Large intestine (tissue), 3 donors: ENCODE results near the gene MGAT4B. TPM values are rescaled to one million over a fixed set of nuclear protein-coding genes. Genes with fewer than 3 reads are reported as not detected.
"Not testable (repeated sequence)": the region's sequence is repeated elsewhere in the genome, so short reads cannot be mapped to it uniquely, and the experiment has no call there.

Source experiments
- DNase-seq, 2 donors: peaks; one replicate each; pipeline versions ENCODE4 v3.0.0 to v3.0.0-alpha.2; 2013
- H3K27ac ChIP-seq: one replicate; pipeline ENCODE4 v1.5.1; 2013; ENCODE audit warnings: low read length
- H3K27me3 ChIP-seq: 2 replicates; pipeline ENCODE4 v1.6.1; 2013; ENCODE audit warnings: low read length; ENCODE audit not compliant: control insufficient read depth, insufficient read depth
- H3K36me3 ChIP-seq: 2 replicates; pipeline ENCODE4 v1.6.1; 2013; ENCODE audit warnings: low read length; ENCODE audit not compliant: control insufficient read depth, insufficient read depth
- H3K4me1 ChIP-seq: one replicate; pipeline ENCODE4 v1.6.1; 2013; ENCODE audit warnings: low read length; ENCODE audit not compliant: control insufficient read depth, insufficient read depth
- H3K4me3 ChIP-seq: one replicate; pipeline ENCODE4 v1.5.1; 2013; ENCODE audit warnings: low read length
- H3K9me3 ChIP-seq: one replicate; pipeline ENCODE4 v1.6.1; 2013; ENCODE audit warnings: mild to moderate bottlenecking, low read depth, low read length, moderate library complexity; ENCODE audit not compliant: control insufficient read depth
- WGBS: methylation state at CpG from one replicate; pipeline ENCODE4 v1.1.5; 2013; ENCODE audit warnings: low lambda C conversion rate; ENCODE audit not compliant: insufficient coverage; 5-methylcytosine and 5-hydroxymethylcytosine counted together
- polyA plus RNA-seq: library from polyadenylated mRNA; unstranded; fragments of 120-200 nt; gene quantifications from one replicate; pipeline ENCODE4 v1.2.1, GENCODE V29; 2013

The MGAT4B gene
- polyA plus RNA-seq, 1 donor = 185 TPM

- no CpG with 5 or more reads among the region's 19 CpGs for WGBS
- no peak overlapping the region for H3K4me3 ChIP-seq
- no peaks in the 10 kb centered on the region for H3K4me1 ChIP-seq
- DNase-seq = peak; percentile 52 to 73
- peaks cover 5% of the 10 kb centered on the region for H3K9me3 ChIP-seq
- peaks cover 76% of the 10 kb centered on the region for H3K36me3 ChIP-seq
- no peak overlapping the region for H3K27ac ChIP-seq
- H3K27me3 ChIP-seq = no peaks in the 10 kb centered on the region
These were observed 29.8 kb upstream of the MGAT4B start for GRCh38 chr5:179836225-179837019.

- not testable (repeated sequence) for H3K27ac ChIP-seq, H3K27me3 ChIP-seq
These were observed 28.2 kb upstream of the MGAT4B start for GRCh38 chr5:179834871-179835270.

DNA sequence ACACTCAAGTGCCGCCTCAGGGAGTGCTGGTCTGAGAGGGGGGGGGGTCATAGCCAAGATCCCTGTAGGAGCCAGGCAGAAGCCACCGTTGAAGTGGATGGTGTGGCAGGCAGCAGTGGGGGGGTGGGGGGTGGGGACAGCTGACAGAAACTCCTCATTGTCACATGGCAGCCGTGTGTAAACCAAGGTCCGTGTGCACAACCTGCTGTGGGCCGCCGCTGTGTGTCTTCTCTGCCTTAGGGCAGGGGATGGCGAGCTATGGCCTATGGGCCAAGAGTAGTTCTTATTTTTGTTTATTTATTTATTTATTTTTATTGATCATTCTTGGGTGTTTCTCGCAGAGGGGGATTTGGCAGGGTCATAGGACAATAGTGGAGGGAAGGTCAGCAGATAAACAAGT lies 27.5 kb upstream of the MGAT4B start:
- no CpG with 5 or more reads among the region's 8 CpGs for WGBS
- DNase-seq = no peak
- Histone ChIP-seq H3K36me3 (peaks cover 74% of the 10 kb centered on the region), H3K4me3 (no peak overlapping the region), H3K9me3 (peaks cover 5% of the 10 kb centered on the region), H3K27me3 (no peaks in the 10 kb centered on the region), H3K27ac (no peak overlapping the region), H3K4me1 (no peaks in the 10 kb centered on the region)

More at GRCh38 chr5:179834871-179835270, 28.2 kb upstream of the MGAT4B start:
- H3K4me3 ChIP-seq, H3K9me3 ChIP-seq, H3K4me1 ChIP-seq, DNase-seq: not testable (repeated sequence)
- H3K36me3 ChIP-seq = peaks cover 76% of the 10 kb centered on the region
- WGBS = no CpG with 5 or more reads among the region's 28 CpGs

DNA sequence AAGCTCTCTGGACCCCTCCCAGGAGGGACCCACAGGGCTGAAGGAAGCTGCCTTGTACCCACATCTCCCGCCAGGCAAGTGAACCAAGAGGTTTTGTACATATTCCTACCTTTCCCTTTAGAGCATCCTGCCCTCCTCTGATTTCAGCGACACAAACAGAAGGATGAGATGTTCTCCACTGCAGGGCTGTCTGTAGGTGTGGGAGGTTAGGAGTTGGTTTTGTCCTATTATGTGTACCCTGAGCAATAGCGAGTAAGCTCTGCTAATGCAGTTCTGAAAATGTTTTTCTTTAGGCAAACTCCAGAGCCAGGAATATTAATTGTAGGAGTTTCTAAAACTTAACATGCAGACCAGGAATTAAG lies 27.0 kb upstream of the MGAT4B start:
- Histone ChIP-seq H3K36me3 (peaks cover 75% of the 10 kb centered on the region), H3K27me3 (no peaks in the 10 kb centered on the region), H3K4me1 (no peaks in the 10 kb centered on the region), H3K9me3 (peaks cover 5% of the 10 kb centered on the region), H3K27ac (no peak overlapping the region), H3K4me3 (no peak overlapping the region)
- DNase-seq = no peak
- WGBS = no CpG with 5 or more reads among the region's 3 CpGs

DNA sequence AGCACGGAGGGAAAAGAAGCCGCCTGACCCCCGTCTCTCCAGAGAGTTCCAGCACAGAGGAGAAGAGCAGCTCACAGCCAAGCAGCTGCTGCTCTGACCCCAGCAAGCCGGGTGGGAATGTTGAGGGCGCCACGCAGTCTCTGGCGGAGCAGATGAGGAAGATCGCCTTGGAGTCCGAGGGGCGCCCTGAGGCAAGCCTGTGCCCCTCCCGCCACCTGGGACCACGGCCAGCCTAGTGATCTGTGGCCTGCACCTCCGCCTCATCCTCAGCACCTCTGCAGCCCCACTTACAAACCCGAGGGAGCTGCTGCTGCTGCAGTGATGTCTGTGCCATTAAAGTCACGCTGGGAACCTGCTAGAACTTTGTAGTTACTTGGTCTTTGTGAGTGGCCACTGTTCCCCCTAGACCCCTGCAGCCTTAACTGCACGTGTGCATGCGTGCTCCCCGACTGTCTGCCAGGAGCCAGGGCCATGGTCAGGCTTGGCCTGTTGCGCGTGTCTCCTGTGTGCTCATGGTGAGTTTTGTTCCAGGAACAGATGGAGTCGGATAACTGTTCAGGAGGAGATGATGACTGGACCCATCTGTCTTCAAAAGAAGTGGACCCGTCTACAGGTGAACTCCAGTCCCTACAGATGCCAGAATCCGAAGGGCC lies 26.5 kb upstream of the MGAT4B start:
- Histone ChIP-seq H3K36me3 (peaks cover 75% of the 10 kb centered on the region), H3K9me3 (peaks cover 5% of the 10 kb centered on the region), H3K4me3 (no peak overlapping the region), H3K4me1 (no peaks in the 10 kb centered on the region), H3K27me3 (no peaks in the 10 kb centered on the region), H3K27ac (no peak overlapping the region)
- no peak for DNase-seq
- no CpG with 5 or more reads among the region's 23 CpGs for WGBS

GRCh38 chr5:179832039-179832745 lies 25.5 kb upstream of the MGAT4B start:
- no CpG with 5 or more reads among the region's 20 CpGs for WGBS
- Histone ChIP-seq H3K27ac (no peak overlapping the region), H3K27me3 (no peaks in the 10 kb centered on the region), H3K4me3 (no peak overlapping the region), H3K36me3 (peaks cover 70% of the 10 kb centered on the region), H3K9me3 (peaks cover 5% of the 10 kb centered on the region), H3K4me1 (peaks cover 7% of the 10 kb centered on the region)
- DNase-seq = no peak

DNA sequence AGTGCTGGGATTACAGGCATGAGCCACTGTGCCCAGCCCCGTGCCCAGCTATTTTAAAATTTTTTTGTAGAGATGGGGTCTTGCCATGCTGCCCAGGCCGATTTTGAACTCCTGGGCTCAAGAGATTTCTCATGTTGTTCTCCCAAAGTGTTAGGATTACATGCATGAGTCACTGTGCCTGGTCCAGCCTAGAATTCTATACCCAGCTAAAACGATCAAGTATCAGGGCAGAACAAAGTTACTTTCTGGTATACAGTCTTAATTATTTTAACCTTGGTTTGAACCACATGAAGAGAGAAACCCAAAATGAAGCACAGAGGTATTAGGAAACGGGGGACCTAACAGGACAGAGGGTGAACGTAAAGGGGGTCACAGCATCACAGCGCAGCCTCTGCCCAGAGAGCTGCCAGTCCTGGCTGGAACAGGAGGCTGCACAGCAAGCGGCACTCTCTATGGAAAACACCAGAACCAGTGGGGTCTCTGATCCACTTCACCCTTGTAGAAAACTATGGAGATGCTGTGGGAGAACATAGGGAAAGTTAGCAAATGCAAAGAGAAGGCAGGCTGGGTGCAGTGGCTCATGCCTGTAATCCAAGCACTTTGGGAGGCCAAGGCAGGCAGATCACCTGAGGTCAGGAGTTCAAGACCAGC lies 24.3 kb upstream of the MGAT4B start:
- WGBS = no CpG with 5 or more reads among the region's 7 CpGs

DNA sequence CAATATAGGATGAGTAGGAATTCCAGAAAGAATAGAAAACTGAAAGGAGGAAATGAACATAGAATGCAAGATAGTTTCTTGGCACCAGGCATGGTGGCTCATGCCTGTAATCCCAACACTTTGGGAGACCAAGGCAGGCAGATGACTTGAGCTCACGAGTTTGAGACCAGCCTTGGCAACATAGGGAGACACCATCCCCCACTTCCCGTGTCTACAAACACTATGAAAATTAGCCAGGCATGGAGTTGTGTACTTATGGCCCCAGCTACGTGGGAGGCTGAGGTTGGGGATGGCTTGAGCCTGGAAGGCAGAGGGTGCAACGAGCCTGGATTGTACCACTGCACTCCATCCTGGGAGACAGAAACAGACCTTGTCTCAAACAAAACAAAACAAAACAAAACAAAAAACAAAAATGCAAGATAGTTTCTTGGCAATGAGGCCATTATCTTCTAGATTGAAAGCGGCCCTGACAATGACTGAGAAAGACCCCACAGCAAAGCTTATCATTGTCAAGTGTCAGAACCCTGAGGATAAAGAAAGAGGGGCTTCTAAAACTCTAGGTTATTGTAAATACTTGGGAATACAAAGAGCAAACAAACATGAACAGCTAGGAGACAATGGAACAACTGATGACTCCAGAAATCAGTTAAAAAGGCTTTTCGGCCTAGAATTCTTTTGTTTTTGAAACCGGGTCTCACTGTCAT lies 23.2 kb upstream of the MGAT4B start:
- no peak overlapping the region for H3K27ac ChIP-seq
- no peak for DNase-seq
- 83% methylated on average over 1 of the region's 7 CpGs for WGBS
- H3K4me1 ChIP-seq = peaks cover 28% of the 10 kb centered on the region
- no peaks in the 10 kb centered on the region for H3K9me3 ChIP-seq
- no peaks in the 10 kb centered on the region for H3K27me3 ChIP-seq
- no peak overlapping the region for H3K4me3 ChIP-seq
- peaks cover 78% of the 10 kb centered on the region for H3K36me3 ChIP-seq

More for the DNA sequence above, 24.3 kb upstream of the MGAT4B start:
- Histone ChIP-seq H3K27me3 (no peaks in the 10 kb centered on the region), H3K4me3 (no peak overlapping the region), H3K4me1 (peaks cover 18% of the 10 kb centered on the region), H3K27ac (no peak overlapping the region), H3K9me3 (no peaks in the 10 kb centered on the region), H3K36me3 (peaks cover 70% of the 10 kb centered on the region)
- no peak for DNase-seq

DNA sequence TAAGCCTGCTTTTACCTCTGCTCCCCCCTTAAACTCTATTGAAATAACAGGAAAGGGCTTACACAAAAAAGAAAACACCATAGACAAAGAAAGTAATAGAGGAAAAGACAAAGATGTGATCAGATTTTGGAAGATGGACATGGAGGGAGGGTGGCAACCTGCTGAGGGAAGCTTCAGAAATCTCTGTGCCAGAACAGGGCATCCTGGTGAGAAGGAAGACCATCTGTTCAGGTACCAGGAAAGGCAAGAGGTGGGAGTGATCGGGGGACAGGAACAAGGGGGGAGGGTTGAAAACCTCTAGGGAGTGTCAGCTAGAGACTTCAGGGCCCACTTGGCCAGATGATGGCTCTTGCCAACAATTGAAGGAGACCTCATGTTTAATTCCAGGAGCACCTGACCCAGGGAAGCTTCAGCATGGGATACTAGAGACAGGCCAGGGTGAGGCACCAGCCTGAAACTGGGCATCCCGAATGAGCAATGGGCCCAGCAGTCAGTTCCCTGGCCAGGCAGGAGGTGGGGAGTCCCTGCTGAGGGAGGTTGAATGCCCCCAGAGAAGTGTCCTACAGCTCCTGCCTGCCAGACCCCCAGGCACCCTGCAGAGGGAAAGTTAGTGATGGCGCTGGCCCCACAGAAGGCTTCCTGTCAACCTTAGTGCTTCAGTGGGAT lies 22.2 kb upstream of the MGAT4B start:
- no peak for DNase-seq
- no peaks in the 10 kb centered on the region for H3K27me3 ChIP-seq
- no peak overlapping the region for H3K27ac ChIP-seq
- H3K4me3 ChIP-seq = no peak overlapping the region
- WGBS = no CpG with 5 or more reads among the region's 3 CpGs
- H3K4me1 ChIP-seq = peaks cover 37% of the 10 kb centered on the region
- peaks cover 2% of the 10 kb centered on the region for H3K9me3 ChIP-seq
- peaks cover 84% of the 10 kb centered on the region for H3K36me3 ChIP-seq
